Sigmoid colon (tissue), 7 donors: ENCODE data around the gene FLNB. TPM values are rescaled to one million over a fixed set of nuclear protein-coding genes. Genes with fewer than 3 reads are reported as not detected.

ENCODE experiments used
- DNase-seq: peaks from one replicate; pipeline ENCODE4 v3.0.0-alpha.2; 2019
- H3K27ac ChIP-seq, 4 donors: fragments of 200-600 bp; sonication (generic); one replicate each; pipeline ENCODE4 v1.5.1; 2016 to 2019; ENCODE audit warnings: mild to moderate bottlenecking in 1 of 4
- H3K27me3 ChIP-seq, 3 donors: fragments of 200-600 bp; sonication (generic); one replicate each; pipeline ENCODE4 v1.5.1; 2019; ENCODE audit warnings: mild to moderate bottlenecking in 1 of 3
- H3K36me3 ChIP-seq, 4 donors: fragments of 200-600 bp; sonication (generic); one replicate each; pipeline ENCODE4 v1.5.1; 2016 to 2019
- H3K4me1 ChIP-seq, 4 donors: fragments of 200-600 bp; sonication (generic); one replicate each; pipeline ENCODE4 v1.5.1; 2017 to 2019
- H3K4me3 ChIP-seq, 4 donors: fragments of 200-600 bp; sonication (generic); one replicate each; pipeline ENCODE4 v1.5.1; 2017 to 2019; ENCODE audit warnings: mild to moderate bottlenecking in 2 of 4, moderate library complexity in 1 of 4
- H3K9me3 ChIP-seq, 4 donors: fragments of 200-600 bp in 3 of 4; sonication (generic) in 3 of 4; one replicate each; pipeline versions ENCODE4 v1.5.1 to v1.6.1; 2013 to 2019
- CTCF ChIP-seq, 4 experiments: fragments of 450-650 bp in 3 of 4; fragments of 200-600 bp in 1 of 4; IDR thresholded peaks; one replicate each; pipeline ENCODE4 v1.5.1; 2016 to 2019; ENCODE audit warnings: antibody characterized with exemption in 4 of 4, mild to moderate bottlenecking in 3 of 4, moderate library complexity in 2 of 4
- EP300 ChIP-seq, 4 donors: sonication (generic); formaldehyde crosslinking; IDR thresholded peaks; one replicate each; pipeline ENCODE4 v1.6.1; 2017; ENCODE audit warnings: antibody characterized with exemption in 4 of 4
- POLR2A ChIP-seq, 2 donors: fragments of 450-650 bp; IDR thresholded peaks; one replicate each; pipeline ENCODE4 v1.6.1; 2016; ENCODE audit warnings: antibody characterized with exemption in 2 of 2, mild to moderate bottlenecking in 2 of 2, moderate library complexity in 2 of 2
- POLR2AphosphoS5 ChIP-seq, 4 donors: sonication (generic); formaldehyde crosslinking; IDR thresholded peaks; one replicate each; pipeline ENCODE4 v1.6.1; 2017; ENCODE audit warnings: antibody characterized with exemption in 4 of 4
- WGBS, 2 donors: extraction: QIAGEN DNeasy Blood & Tissue Kit; methylation state at CpG; one replicate each; pipeline ENCODE4 v1.1.7; 2013; 5-methylcytosine and 5-hydroxymethylcytosine counted together
- intact Hi-C: fragments of 100-400 bp; cut with DNase I; formaldehyde crosslinking; loops from one replicate; pipeline ENCODE4 v1.15.1; 2023
- polyA plus RNA-seq, 3 donors: library from polyadenylated mRNA; stranded (reverse); fragments of 200-250 nt; gene quantifications; one replicate each; pipeline ENCODE4 v1.2.3, GENCODE V29; 2013
- total RNA-seq, 4 donors: library from RNA; depleted of rRNA; stranded (reverse); fragments of >200 nt; gene quantifications; one replicate each; pipeline ENCODE4 v1.1.0, GENCODE V29; 2016
- donor health status: healthy with polysubstance abuse.
- donor health status: Bipolar disorder and iron deficiency.
- donor health status: healthy.

Gene FLNB
- total and polyA plus RNA-seq, 7 donors: 51.7 to 277 (median 109) TPM

- intact Hi-C loops: loop anchor here (10.0 kb wide), 1 partner anchor 244 kb away; no protein-coding TSS in a partner anchor
- no peak overlapping the region for H3K4me3 ChIP-seq
- TF ChIP-seq POLR2A (IDR thresholded peaks at IDR 0.05): no peak
- TF ChIP-seq EP300 (IDR thresholded peaks at IDR 0.05): no peak
- TF ChIP-seq CTCF (IDR thresholded peaks at IDR 0.05): no peak
- no peak for TF ChIP-seq POLR2AphosphoS5 (IDR thresholded peaks at IDR 0.05)
- no peaks in the 10 kb centered on the region for H3K27me3 ChIP-seq
- H3K36me3 ChIP-seq: no peaks in the 10 kb centered on the region
- H3K9me3 ChIP-seq: no peaks in the 10 kb centered on the region
- no peak for DNase-seq
- H3K4me1 ChIP-seq: peaks cover 0 to 21% (median 15%) of the 10 kb centered on the region in 4 donors
- WGBS, 2 donors: 40 to 83% methylated on average over 1 of the region's 1 CpG
- no peak overlapping the region for H3K27ac ChIP-seq
Observed at GRCh38 chr3:58180940-58181587, 172.8 kb downstream of the FLNB start.

- TF ChIP-seq POLR2A (IDR thresholded peaks at IDR 0.05) (no peak), POLR2AphosphoS5 (IDR thresholded peaks at IDR 0.05) (no peak), EP300 (IDR thresholded peaks at IDR 0.05) (no peak), CTCF (IDR thresholded peaks at IDR 0.05) (no peak)
- intact Hi-C loops: loop anchor here (10.0 kb wide), 1 partner anchor 242 kb away; no protein-coding TSS in a partner anchor
- no peak for DNase-seq
- Histone ChIP-seq H3K36me3 (no peaks in the 10 kb centered on the region), H3K9me3 (no peaks in the 10 kb centered on the region), H3K4me1 (peaks cover 0 to 6% (median 2%) of the 10 kb centered on the region in 4 donors), H3K27ac (no peak overlapping the region), H3K27me3 (no peaks in the 10 kb centered on the region), H3K4me3 (no peak overlapping the region)
- 90 to 95% methylated on average over 1 of the region's 1 CpG for WGBS, 2 donors
Observed at GRCh38 chr3:58183221-58183620, 175.0 kb downstream of the FLNB start.

- intact Hi-C loops: loop anchor here (10.0 kb wide), 1 partner anchor 241 kb away; no protein-coding TSS in a partner anchor
- whole genome bisulfite sequencing, 2 donors: 86 to 92% methylated on average over 12 of the region's 12 CpGs
- H3K9me3 ChIP-seq: no peaks in the 10 kb centered on the region
- no peak overlapping the region for H3K4me3 ChIP-seq
- no peaks in the 10 kb centered on the region for H3K36me3 ChIP-seq
- no peak for TF ChIP-seq POLR2AphosphoS5 (IDR thresholded peaks at IDR 0.05)
- TF ChIP-seq EP300 (IDR thresholded peaks at IDR 0.05): no peak
- TF ChIP-seq CTCF (IDR thresholded peaks at IDR 0.05): no peak
- TF ChIP-seq POLR2A (IDR thresholded peaks at IDR 0.05): no peak
- no peak overlapping the region for H3K27ac ChIP-seq
- DNase-seq: no peak
- H3K27me3 ChIP-seq: no peaks in the 10 kb centered on the region
- no peaks in the 10 kb centered on the region for H3K4me1 ChIP-seq
Observed at GRCh38 chr3:58183891-58184290, 175.7 kb downstream of the FLNB start.

GRCh38 chr3:58184309-58184981 lies 176.2 kb downstream of the FLNB start:
- no peaks in the 10 kb centered on the region for H3K27me3 ChIP-seq
- 93 to 94% methylated on average over 11 of the region's 11 CpGs for WGBS, 2 donors
- H3K4me3 ChIP-seq: no peak overlapping the region
- H3K27ac ChIP-seq: no peak overlapping the region
- intact Hi-C loops: loop anchor here (10.0 kb wide), 1 partner anchor 240 kb away; no protein-coding TSS in a partner anchor
- H3K4me1 ChIP-seq: no peaks in the 10 kb centered on the region
- H3K9me3 ChIP-seq: no peaks in the 10 kb centered on the region
- TF ChIP-seq CTCF (IDR thresholded peaks at IDR 0.05) (no peak), EP300 (IDR thresholded peaks at IDR 0.05) (no peak), POLR2A (IDR thresholded peaks at IDR 0.05) (no peak), POLR2AphosphoS5 (IDR thresholded peaks at IDR 0.05) (no peak)
- H3K36me3 ChIP-seq: no peaks in the 10 kb centered on the region
- DNase-seq: no peak
